Activated T-cell treated with anti-CD3 and anti-CD28 coated beads, Interleukin-2, amount 50 U/mL, for 72 hours (primary cell): ENCODE measurements around the gene RPS14. TPM values are rescaled to one million over a fixed set of nuclear protein-coding genes. Genes with fewer than 3 reads are reported as not detected.

ENCODE experiments used
- ATAC-seq, 2 donors: fragments of 150-1000 bp; cut with Tn5 transposase; replicated peaks in 1 of 2; 2 replicates each; pipeline ENCODE4 v1.10.0; 2021; ENCODE audit warnings: moderate library complexity in 2 of 2, mild to moderate bottlenecking in 1 of 2
- DNase-seq, 2 donors: peaks; one replicate each; pipeline ENCODE4 v3.0.0; 2021 to 2022; ENCODE audit warnings: mixed read lengths in 1 of 2
- H3K27ac Mint-ChIP-seq: one replicate; pipeline ENCODE4 v1.8.0; 2022; ENCODE audit warnings: mild to moderate bottlenecking, moderate library complexity, mixed read lengths
- H3K27me3 Mint-ChIP-seq: one replicate; pipeline ENCODE4 v1.8.0; 2022; ENCODE audit warnings: low read depth, mixed read lengths
- H3K36me3 Mint-ChIP-seq, 2 donors: one replicate each; pipeline ENCODE4 v1.8.0; 2022; ENCODE audit warnings: mixed read lengths in 2 of 2, mild to moderate bottlenecking in 1 of 2; ENCODE audit not compliant: insufficient read depth in 2 of 2
- H3K4me1 Mint-ChIP-seq: one replicate; pipeline ENCODE4 v1.8.0; 2022; ENCODE audit warnings: low read depth, mixed read lengths
- H3K4me3 Mint-ChIP-seq, 2 donors: one replicate each; pipeline ENCODE4 v1.8.0; 2022; ENCODE audit warnings: mild to moderate bottlenecking in 2 of 2, mixed read lengths in 2 of 2, moderate library complexity in 2 of 2
- H3K9me3 Mint-ChIP-seq, 2 donors: one replicate each; pipeline ENCODE4 v1.8.0; 2022; ENCODE audit warnings: mixed read lengths in 2 of 2
- total RNA-seq, 2 donors: library from RNA; stranded (reverse); gene quantifications; one replicate each; pipeline ENCODE4 v1.2.3, GENCODE V29; 2022

The RPS14 gene
- total RNA-seq, 2 donors from 2014 or later: 2,954 to 3,917 TPM

DNA sequence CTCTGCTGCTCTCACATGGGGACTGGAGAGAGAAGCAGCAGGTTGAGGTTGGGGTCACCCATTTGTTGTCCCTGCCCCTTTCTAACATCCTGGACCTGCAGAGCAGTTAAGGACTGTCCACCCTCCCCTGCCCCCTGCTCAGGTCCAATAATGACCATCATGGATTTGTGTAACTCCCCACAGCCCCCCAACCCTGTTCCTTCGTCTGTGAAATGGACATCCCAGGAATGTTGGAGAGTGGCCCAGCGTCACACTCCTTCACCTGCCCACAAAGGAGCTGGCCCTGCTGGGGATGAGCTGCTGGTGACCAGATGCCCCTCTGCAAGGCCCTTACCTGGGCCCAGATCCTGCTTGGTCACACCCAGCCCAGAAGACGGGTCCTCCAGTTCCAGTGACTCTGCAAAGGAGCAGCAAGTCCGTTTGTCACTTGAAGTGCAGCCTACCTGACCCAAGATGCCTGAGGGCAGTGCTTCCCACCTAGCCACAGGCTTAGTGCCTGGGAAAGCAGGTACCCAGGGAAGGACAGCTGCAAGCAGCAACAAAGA lies 47.2 kb downstream of the RPS14 start:
- peaks cover 0 to 14% of the 10 kb centered on the region in 2 donors for H3K36me3 Mint-ChIP-seq
- H3K4me1 Mint-ChIP-seq: no peaks in the 10 kb centered on the region
- no peak overlapping the region for H3K4me3 Mint-ChIP-seq
- DNase-seq (no peak), ATAC-seq (no peak)
- H3K9me3 Mint-ChIP-seq: no peaks in the 10 kb centered on the region
- no peaks in the 10 kb centered on the region for H3K27me3 Mint-ChIP-seq
- no peak overlapping the region for H3K27ac Mint-ChIP-seq

- Mint-ChIP-seq H3K9me3 (no peaks in the 10 kb centered on the region), H3K4me3 (no peak overlapping the region), H3K27ac (peak overlapping the region; percentile 71), H3K4me1 (no peaks in the 10 kb centered on the region), H3K27me3 (no peaks in the 10 kb centered on the region), H3K36me3 (peaks cover under 1 to 14% of the 10 kb centered on the region in 2 donors)
- DNase-seq (no peak), ATAC-seq (no peak)
These were observed 47.9 kb downstream of the RPS14 start for GRCh38 chr5:150401376-150402228.

DNA sequence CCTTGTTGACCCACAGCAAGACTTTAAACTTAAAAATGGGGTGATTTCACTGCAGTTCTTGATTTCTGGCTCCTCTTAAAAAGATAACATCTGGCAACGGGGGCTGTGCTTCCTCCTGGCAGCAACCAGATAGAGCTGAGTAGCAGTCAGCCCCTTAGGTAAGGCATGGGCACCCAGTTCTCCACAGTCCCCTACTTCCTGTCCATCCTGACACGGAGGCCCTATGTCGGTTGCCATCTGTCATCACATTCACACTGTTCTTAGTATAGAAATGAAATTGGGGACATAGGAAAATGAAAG lies 48.5 kb downstream of the RPS14 start:
- no peak overlapping the region for H3K4me3 Mint-ChIP-seq
- no peaks in the 10 kb centered on the region for H3K4me1 Mint-ChIP-seq
- no peaks in the 10 kb centered on the region for H3K27me3 Mint-ChIP-seq
- peak overlapping the region; percentile 71 for H3K27ac Mint-ChIP-seq
- no peak for ATAC-seq
- H3K36me3 Mint-ChIP-seq: peaks cover 2 to 19% of the 10 kb centered on the region in 2 donors
- DNase-seq: no peak
- no peaks in the 10 kb centered on the region for H3K9me3 Mint-ChIP-seq

DNA sequence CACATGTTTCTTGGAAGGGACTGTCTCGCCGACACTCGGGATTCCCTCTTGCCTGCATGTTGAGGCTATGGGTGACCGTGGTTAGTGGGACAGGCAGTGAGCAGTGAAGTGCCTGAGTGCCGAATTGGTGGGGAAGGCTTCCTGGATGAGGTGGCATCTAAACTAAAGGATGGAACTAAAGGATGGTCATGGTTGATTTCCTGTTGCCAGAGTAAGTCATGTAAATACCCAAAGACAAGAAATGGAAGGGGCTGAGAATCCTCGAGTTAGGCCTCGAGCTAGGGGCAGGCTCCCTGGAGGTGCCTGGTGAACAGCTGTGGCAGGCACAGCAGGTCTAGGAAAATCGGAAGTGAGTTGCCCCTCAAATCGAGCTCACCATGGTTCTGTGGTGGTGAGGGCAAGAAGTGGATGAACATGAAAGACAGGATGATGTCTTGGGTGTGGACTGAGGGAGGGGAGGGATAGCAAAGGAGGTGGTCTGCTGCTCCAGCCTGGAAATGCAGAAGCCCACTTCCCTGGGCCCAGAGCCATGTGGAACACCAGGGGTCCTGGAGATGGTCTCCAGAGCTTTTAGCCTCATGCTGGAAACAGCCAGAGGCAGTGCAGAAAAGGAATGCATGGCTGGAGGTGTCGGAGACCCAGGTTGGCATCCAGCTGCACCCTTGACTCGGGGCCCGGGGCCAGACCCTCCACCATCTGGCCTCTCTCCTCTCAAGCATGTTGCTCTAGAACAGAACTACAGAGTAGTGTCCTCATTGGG lies 49.0 kb downstream of the RPS14 start:
- H3K4me1 Mint-ChIP-seq: no peaks in the 10 kb centered on the region
- no peak overlapping the region for H3K4me3 Mint-ChIP-seq
- H3K27ac Mint-ChIP-seq: peak overlapping the region; percentile 34
- no peaks in the 10 kb centered on the region for H3K27me3 Mint-ChIP-seq
- DNase-seq (no peak), ATAC-seq (no peak)
- H3K9me3 Mint-ChIP-seq: no peaks in the 10 kb centered on the region
- H3K36me3 Mint-ChIP-seq: peaks cover 4 to 19% of the 10 kb centered on the region in 2 donors

- DNase-seq: no peak
- H3K27me3 Mint-ChIP-seq: no peaks in the 10 kb centered on the region
- H3K4me3 Mint-ChIP-seq: no peak overlapping the region
- no peak for ATAC-seq
- H3K9me3 Mint-ChIP-seq: no peaks in the 10 kb centered on the region
- H3K27ac Mint-ChIP-seq: peak overlapping the region; percentile 34
- no peaks in the 10 kb centered on the region for H3K4me1 Mint-ChIP-seq
- peaks cover 8 to 23% of the 10 kb centered on the region in 2 donors for H3K36me3 Mint-ChIP-seq
These were observed 49.9 kb downstream of the RPS14 start for GRCh38 chr5:150399524-150400211.

- ATAC-seq: peak; percentile 40 to 45
- peaks cover 8 to 23% of the 10 kb centered on the region in 2 donors for H3K36me3 Mint-ChIP-seq
- DNase-seq: peak in 1 of 2 donors; percentile 22
- no peaks in the 10 kb centered on the region for H3K9me3 Mint-ChIP-seq
- H3K27me3 Mint-ChIP-seq: no peaks in the 10 kb centered on the region
- H3K4me3 Mint-ChIP-seq: no peak overlapping the region
- no peak overlapping the region for H3K27ac Mint-ChIP-seq
- no peaks in the 10 kb centered on the region for H3K4me1 Mint-ChIP-seq
These were observed 50.6 kb downstream of the RPS14 start for GRCh38 chr5:150398722-150399523.

DNA sequence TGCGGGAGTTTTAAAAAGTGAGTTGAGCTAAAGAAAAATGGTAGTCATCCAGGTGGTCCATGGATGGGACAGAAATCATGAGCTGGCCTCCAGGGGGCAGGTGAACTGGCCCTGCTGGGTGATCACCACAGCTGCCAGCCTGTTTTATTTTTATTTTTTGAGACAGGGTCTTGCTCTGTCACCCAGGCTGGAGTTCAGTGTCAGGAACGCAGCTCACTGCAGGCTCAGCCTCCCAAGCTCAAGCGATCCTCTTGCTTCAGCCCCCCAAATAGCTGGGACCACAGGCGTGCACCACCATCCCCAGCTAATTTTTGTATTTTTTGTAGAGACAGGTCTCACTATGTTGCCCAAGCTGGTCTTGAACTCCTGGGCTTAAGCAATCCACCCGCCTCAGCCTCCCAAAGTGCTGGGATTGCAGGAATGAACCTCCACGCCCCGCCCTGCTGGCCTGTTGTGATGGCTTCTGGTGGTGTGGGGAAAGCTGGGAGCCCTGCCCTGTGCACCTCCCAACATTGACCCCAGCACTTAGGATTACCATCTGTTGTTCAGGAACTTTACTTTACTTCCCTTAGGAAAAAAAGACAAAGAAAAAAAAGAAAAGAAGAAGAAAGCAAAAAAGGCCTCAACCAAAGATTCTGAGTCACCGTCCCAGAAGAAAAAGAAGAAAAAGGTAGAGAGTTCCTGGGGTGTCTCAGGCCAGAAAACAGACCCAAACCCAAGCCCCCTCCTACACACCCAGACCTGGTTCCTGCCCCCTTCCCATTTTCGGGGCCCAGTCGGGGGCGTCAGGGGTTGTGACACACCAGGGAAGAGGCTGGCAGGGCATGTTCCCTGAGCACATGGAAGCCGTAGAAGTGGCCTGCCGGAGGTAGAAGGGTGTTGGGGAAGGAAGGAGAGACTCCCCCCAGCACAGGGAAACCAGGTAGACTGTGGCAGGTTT lies 51.5 kb downstream of the RPS14 start:
- no peaks in the 10 kb centered on the region for H3K4me1 Mint-ChIP-seq
- no peaks in the 10 kb centered on the region for H3K9me3 Mint-ChIP-seq
- no peak overlapping the region for H3K27ac Mint-ChIP-seq
- H3K4me3 Mint-ChIP-seq: no peak overlapping the region
- peaks cover 8 to 25% of the 10 kb centered on the region in 2 donors for H3K36me3 Mint-ChIP-seq
- no peaks in the 10 kb centered on the region for H3K27me3 Mint-ChIP-seq
- no peak for DNase-seq
- peak in 1 of 2 donors; percentile 14 for ATAC-seq

GRCh38 chr5:150397146-150397781 lies 52.3 kb downstream of the RPS14 start:
- DNase-seq (no peak), ATAC-seq (no peak)
- no peaks in the 10 kb centered on the region for H3K4me1 Mint-ChIP-seq
- H3K36me3 Mint-ChIP-seq: peaks cover 8 to 20% of the 10 kb centered on the region in 2 donors
- no peaks in the 10 kb centered on the region for H3K9me3 Mint-ChIP-seq
- no peaks in the 10 kb centered on the region for H3K27me3 Mint-ChIP-seq
- no peak overlapping the region for H3K27ac Mint-ChIP-seq
- H3K4me3 Mint-ChIP-seq: no peak overlapping the region

DNA sequence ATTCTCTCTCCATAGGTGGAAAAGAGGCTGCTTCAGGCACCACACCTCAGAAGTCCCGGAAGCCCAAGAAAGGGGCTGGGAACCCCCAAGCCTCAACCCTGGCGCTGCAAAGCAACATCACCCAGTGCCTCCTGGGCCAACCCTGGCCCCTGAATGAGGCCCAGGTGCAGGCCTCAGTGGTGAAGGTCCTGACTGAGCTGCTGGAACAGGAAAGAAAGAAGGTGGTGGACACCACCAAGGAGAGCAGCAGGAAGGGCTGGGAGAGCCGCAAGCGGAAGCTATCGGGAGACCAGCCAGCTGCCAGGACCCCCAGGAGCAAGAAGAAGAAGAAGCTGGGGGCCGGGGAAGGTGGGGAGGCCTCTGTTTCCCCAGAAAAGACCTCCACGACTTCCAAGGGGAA lies 53.3 kb downstream of the RPS14 start:
- H3K4me1 Mint-ChIP-seq: no peaks in the 10 kb centered on the region
- H3K27ac Mint-ChIP-seq: peak overlapping the region; percentile 34
- DNase-seq: no peak
- no peak for ATAC-seq
- H3K9me3 Mint-ChIP-seq: no peaks in the 10 kb centered on the region
- peaks cover 8 to 22% of the 10 kb centered on the region in 2 donors for H3K36me3 Mint-ChIP-seq
- no peak overlapping the region for H3K4me3 Mint-ChIP-seq
- H3K27me3 Mint-ChIP-seq: no peaks in the 10 kb centered on the region

DNA sequence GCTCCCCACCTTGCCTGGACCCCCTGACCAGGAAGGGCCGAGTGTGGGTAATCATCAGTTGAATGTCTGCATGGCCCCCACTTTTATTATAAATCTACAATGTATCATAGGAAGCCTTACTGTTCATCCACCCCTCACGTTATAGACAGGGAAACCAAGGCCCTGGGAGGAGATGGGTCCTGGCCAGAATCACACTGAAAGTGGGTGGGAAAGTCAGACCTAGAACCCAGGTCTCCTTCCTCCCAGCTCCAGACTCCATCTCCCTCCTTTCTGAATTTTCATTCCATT lies 53.9 kb downstream of the RPS14 start:
- Mint-ChIP-seq H3K4me1 (no peaks in the 10 kb centered on the region), H3K4me3 (no peak overlapping the region), H3K27me3 (no peaks in the 10 kb centered on the region), H3K36me3 (peaks cover 8 to 22% of the 10 kb centered on the region in 2 donors), H3K9me3 (no peaks in the 10 kb centered on the region), H3K27ac (peak overlapping the region; percentile 34)
- DNase-seq: no peak
- ATAC-seq: no peak

GRCh38 chr5:150394912-150395687 lies 54.4 kb downstream of the RPS14 start:
- Mint-ChIP-seq H3K4me1 (no peaks in the 10 kb centered on the region), H3K27me3 (no peaks in the 10 kb centered on the region), H3K36me3 (peaks cover 8 to 20% of the 10 kb centered on the region in 2 donors), H3K27ac (peak overlapping the region; percentile 65), H3K9me3 (no peaks in the 10 kb centered on the region), H3K4me3 (no peak overlapping the region)
- no peak for ATAC-seq
- no peak for DNase-seq
